ENCODE data around the gene KRIT1. TPM values are rescaled to one million over a fixed set of nuclear protein-coding genes. Genes with fewer than 3 reads are reported as not detected.
A peak's percentile ranks its signal among the peaks of the same experiment; 100 is the strongest.
"Not testable (repeated sequence)": the region's sequence is repeated elsewhere in the genome, so short reads cannot be mapped to it uniquely, and the experiment has no call there.

Gene KRIT1
- polyA plus RNA-seq, 4 donors: 12.7 to 53.8 (median 20.8) TPM

DNA sequence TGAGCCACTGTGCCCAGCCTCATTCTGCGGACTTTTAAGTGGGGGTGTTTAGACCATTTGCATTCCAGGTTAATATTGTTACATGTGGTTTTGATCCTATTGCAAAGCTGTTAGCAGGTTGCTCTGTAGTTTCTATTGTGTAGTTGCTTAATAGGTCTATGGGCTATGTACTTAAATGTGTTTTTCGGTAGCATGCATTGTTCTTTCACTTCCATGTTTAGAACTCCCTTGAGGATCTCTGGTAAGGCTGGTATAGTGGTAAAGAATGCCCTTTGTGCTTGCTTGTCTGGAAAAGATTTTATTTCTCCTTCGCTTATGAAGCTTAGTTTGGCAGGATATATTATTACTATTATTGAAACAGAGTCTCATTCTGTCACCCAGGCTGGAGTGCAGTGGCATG lies 53.4 kb downstream of the KRIT1 start:
- no peak for FAIRE-seq
- no peak overlapping the region for H3K4me3 ChIP-seq (ENCODE audit: low read depth in 1 of 3, low read length in 3 of 3)

DNA sequence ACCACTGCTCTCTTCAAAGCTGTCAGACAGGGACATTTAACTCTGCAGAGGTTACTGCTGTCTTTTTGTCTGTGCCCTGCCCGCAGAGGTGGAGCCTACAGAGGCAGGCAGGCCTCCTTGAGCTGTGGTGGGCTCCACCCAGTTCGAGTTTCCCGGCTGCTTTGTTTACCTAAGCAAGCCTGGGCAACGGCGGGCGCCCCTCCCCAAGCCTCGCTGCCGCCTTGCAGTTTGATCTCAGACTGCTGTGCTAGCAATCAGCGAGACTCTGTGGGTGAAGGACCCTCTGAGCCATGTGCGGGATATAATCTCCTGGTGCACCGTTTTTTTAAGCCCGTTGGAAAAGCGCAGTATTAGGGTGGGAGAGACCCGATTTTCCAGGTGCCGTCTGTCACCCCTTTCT lies 56.5 kb downstream of the KRIT1 start:
- 95 to 98% (median 97%) methylated on average over 10 to 15 of the region's 15 CpGs for WGBS, 3 donors
- not testable (repeated sequence) for FAIRE-seq

More for the DNA sequence above, 53.4 kb downstream of the KRIT1 start:
- Histone ChIP-seq H3K9me3 (ENCODE audit: control insufficient read depth in 2 of 2, insufficient read depth in 1 of 2, low read depth in 1 of 2, low read length in 1 of 2) (peaks cover 0 to 27% of the 10 kb centered on the region in 2 donors), H3K27me3 (ENCODE audit: control insufficient read depth in 3 of 3, insufficient read depth in 3 of 3, low read length in 3 of 3) (no peaks in the 10 kb centered on the region), H3K27ac (ENCODE audit: low read depth in 1 of 3, low read length in 2 of 3) (no peak overlapping the region), H3K36me3 (ENCODE audit: control insufficient read depth in 3 of 3, insufficient read depth in 2 of 3, low read depth in 1 of 3, low read length in 3 of 3) (no peaks in the 10 kb centered on the region), H3K4me1 (ENCODE audit: control insufficient read depth in 3 of 3, insufficient read depth in 2 of 3, low read depth in 1 of 3, low read length in 2 of 3) (no peaks in the 10 kb centered on the region)
- 93 to 97% (median 97%) methylated on average over 3 of the region's 3 CpGs for WGBS, 3 donors
- no peak for DNase-seq

DNA sequence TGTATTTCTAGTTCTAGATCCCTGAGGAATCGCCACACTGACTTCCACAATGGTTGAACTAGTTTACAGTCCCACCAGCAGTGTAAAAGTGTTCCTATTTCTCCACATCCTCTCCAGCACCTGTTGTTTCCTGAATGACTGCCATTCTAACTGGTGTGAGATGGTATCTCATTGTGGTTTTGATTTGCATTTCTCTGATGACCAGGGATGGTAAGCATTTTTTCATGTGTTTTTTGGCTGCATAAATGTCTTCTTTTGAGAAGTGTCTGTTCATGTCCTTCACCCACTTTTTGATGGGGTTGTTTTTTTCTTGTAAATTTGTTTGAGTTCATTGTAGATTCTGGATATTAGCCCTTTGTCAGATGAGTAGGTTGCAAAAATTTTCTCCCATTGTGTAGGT lies 61.4 kb downstream of the KRIT1 start:
- H3K9me3 ChIP-seq (ENCODE audit: control insufficient read depth in 2 of 2, insufficient read depth in 1 of 2, low read depth in 1 of 2, low read length in 1 of 2); H3K27me3 ChIP-seq (ENCODE audit: control insufficient read depth in 3 of 3, insufficient read depth in 3 of 3, low read length in 3 of 3); DNase-seq; H3K36me3 ChIP-seq (ENCODE audit: control insufficient read depth in 3 of 3, insufficient read depth in 2 of 3, low read depth in 1 of 3, low read length in 3 of 3); H3K4me1 ChIP-seq (ENCODE audit: control insufficient read depth in 3 of 3, insufficient read depth in 2 of 3, low read depth in 1 of 3, low read length in 2 of 3); H3K27ac ChIP-seq (ENCODE audit: low read depth in 1 of 3, low read length in 2 of 3); FAIRE-seq; H3K4me3 ChIP-seq (ENCODE audit: low read depth in 1 of 3, low read length in 3 of 3): not testable (repeated sequence)
- 70 to 100% (median 86%) methylated on average over 1 of the region's 1 CpG for WGBS, 3 donors

More for the DNA sequence above, 56.5 kb downstream of the KRIT1 start:
- H3K27ac ChIP-seq (ENCODE audit: low read depth in 1 of 3, low read length in 2 of 3); H3K4me3 ChIP-seq (ENCODE audit: low read depth in 1 of 3, low read length in 3 of 3); DNase-seq; H3K27me3 ChIP-seq (ENCODE audit: control insufficient read depth in 3 of 3, insufficient read depth in 3 of 3, low read length in 3 of 3); H3K4me1 ChIP-seq (ENCODE audit: control insufficient read depth in 3 of 3, insufficient read depth in 2 of 3, low read depth in 1 of 3, low read length in 2 of 3); H3K36me3 ChIP-seq (ENCODE audit: control insufficient read depth in 3 of 3, insufficient read depth in 2 of 3, low read depth in 1 of 3, low read length in 3 of 3): not testable (repeated sequence)
- peaks cover 0 to 27% of the 10 kb centered on the region in 2 donors for H3K9me3 ChIP-seq (ENCODE audit: control insufficient read depth in 2 of 2, insufficient read depth in 1 of 2, low read depth in 1 of 2, low read length in 1 of 2)

DNA sequence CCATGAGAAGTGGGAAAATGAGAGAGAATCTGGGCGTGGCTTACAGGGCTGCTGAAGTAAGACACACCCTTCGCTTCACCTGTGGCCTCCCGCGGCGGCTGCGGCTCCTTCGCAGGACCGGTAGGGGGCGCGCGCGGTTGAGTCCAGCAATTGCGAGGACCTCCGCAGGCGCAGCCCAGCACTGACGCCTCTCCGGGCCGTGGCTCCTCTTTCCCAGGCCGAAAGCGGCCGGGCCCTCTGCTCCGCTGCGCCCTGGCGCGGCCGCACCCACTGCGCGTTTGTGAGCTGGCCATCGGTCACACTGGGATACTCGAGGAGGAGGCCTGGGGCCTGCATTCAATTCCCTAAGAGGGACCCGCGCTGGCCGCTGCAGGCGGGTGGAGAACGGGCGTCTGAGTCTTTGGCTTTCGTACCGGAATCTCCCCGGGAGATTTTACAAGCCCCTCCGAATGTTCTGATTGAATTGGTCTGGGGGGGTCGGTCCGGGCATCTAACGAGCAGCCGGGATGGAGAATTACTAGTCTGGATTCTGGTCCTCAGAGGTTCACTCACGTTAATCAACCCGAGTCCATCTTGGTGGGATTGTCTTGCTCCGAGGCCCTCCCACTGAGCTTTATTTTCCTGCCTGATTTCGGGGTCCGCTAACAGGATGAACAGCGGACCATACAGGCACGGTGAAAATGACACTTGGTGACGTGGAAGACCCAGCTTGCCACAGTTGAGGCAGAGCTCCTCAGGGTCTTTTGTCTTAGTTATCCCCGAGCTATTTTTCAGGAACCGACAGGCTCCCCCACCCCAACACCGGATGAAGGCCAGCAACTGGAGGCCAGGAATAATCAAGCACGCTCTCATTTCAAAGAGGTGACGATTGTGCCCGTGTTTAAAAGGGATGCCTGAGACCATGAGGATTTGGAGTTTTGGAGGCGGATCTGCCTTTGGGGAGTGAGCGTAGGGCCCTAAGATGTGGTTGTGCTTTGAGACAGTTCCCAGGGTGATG lies 66.5 kb downstream of the KRIT1 start, which contains the start of gene LRRD1:
Gene LRRD1 (minus strand): TSS at position 215 of the 997 bp plus-strand sequence. CDS start 13,940 bp downstream, outside the sequence.
- Histone ChIP-seq H3K27ac (ENCODE audit: low read depth in 1 of 3, low read length in 2 of 3) (peak within 1 kb of the TSS in 2 of 3 donors; percentile 69 to 88), H3K27me3 (ENCODE audit: control insufficient read depth in 3 of 3, insufficient read depth in 3 of 3, low read length in 3 of 3) (no peaks in the 10 kb centered on the region), H3K4me3 (ENCODE audit: low read depth in 1 of 3, low read length in 3 of 3) (peak within 1 kb of the TSS; percentile 28 to 85 (median 57)), H3K9me3 (ENCODE audit: control insufficient read depth in 2 of 2, insufficient read depth in 1 of 2, low read depth in 1 of 2, low read length in 1 of 2) (no peaks in the 10 kb centered on the region), H3K4me1 (ENCODE audit: control insufficient read depth in 3 of 3, insufficient read depth in 2 of 3, low read depth in 1 of 3, low read length in 2 of 3) (peaks cover 0 to 9% (median 0%) of the 10 kb centered on the region in 3 donors), H3K36me3 (ENCODE audit: control insufficient read depth in 3 of 3, insufficient read depth in 2 of 3, low read depth in 1 of 3, low read length in 3 of 3) (no peaks in the 10 kb centered on the region)
- DNase-seq: peak; percentile 90 to 95
- 9 to 13% (median 13%) methylated on average over 58 to 60 of the region's 60 CpGs for WGBS, 3 donors
- no peak for FAIRE-seq

DNA sequence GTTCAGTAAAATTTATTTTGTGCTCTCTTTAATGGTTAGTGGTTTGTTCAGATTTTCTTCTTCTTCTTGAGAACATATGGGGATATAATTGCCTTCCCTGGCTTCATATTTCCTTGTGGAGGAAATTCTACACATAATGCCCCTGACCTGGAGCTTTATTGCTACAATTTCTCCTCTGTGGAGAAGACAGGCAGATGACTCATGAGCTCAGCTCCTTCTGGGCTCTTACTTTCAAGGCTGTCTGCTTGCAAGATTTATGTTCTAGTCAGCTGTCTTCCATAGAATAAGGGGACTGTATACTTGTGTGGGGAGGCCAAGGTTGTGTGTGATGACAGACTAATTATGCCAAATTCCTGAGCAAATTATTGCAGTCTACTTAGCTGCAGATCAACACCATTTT lies 68.4 kb downstream of the KRIT1 start:
- Histone ChIP-seq H3K4me1 (ENCODE audit: control insufficient read depth in 3 of 3, insufficient read depth in 2 of 3, low read depth in 1 of 3, low read length in 2 of 3) (peaks cover 0 to 9% (median 0%) of the 10 kb centered on the region in 3 donors), H3K9me3 (ENCODE audit: control insufficient read depth in 2 of 2, insufficient read depth in 1 of 2, low read depth in 1 of 2, low read length in 1 of 2) (no peaks in the 10 kb centered on the region), H3K27me3 (ENCODE audit: control insufficient read depth in 3 of 3, insufficient read depth in 3 of 3, low read length in 3 of 3) (no peaks in the 10 kb centered on the region), H3K4me3 (ENCODE audit: low read depth in 1 of 3, low read length in 3 of 3) (no peak overlapping the region), H3K27ac (ENCODE audit: low read depth in 1 of 3, low read length in 2 of 3) (peak overlapping the region in 1 of 3 donors; percentile 38), H3K36me3 (ENCODE audit: control insufficient read depth in 3 of 3, insufficient read depth in 2 of 3, low read depth in 1 of 3, low read length in 3 of 3) (no peaks in the 10 kb centered on the region)
- FAIRE-seq (no peak), DNase-seq (peak in 1 of 2 donors; percentile 72)

DNA sequence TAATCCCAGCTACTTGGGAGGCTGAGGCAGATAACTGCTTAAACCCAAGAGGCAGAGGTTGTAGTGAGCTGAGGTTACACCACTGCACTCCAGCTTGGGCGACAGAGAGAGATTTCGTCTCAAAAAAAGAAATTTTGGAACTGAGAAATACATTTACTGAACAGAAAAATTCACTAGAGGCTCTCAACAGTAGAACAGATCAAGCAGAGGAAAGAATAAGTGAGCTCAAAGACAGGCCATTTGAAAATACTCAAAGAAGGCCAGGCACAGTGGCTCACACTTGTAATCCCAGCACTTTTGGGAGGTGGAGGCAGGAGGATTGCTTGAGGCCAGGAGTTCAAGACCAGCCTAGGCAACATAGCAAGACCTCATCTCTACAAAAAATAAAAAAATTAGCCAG lies 76.2 kb downstream of the KRIT1 start:
- 80 to 90% (median 84%) methylated on average over 2 of the region's 2 CpGs for WGBS, 3 donors
- FAIRE-seq; DNase-seq; H3K4me3 ChIP-seq (ENCODE audit: low read depth in 1 of 3, low read length in 3 of 3); H3K27me3 ChIP-seq (ENCODE audit: control insufficient read depth in 3 of 3, insufficient read depth in 3 of 3, low read length in 3 of 3); H3K27ac ChIP-seq (ENCODE audit: low read depth in 1 of 3, low read length in 2 of 3); H3K36me3 ChIP-seq (ENCODE audit: control insufficient read depth in 3 of 3, insufficient read depth in 2 of 3, low read depth in 1 of 3, low read length in 3 of 3); H3K4me1 ChIP-seq (ENCODE audit: control insufficient read depth in 3 of 3, insufficient read depth in 2 of 3, low read depth in 1 of 3, low read length in 2 of 3): not testable (repeated sequence)
- peaks cover 0 to 11% of the 10 kb centered on the region in 2 donors for H3K9me3 ChIP-seq (ENCODE audit: control insufficient read depth in 2 of 2, insufficient read depth in 1 of 2, low read depth in 1 of 2, low read length in 1 of 2)

DNA sequence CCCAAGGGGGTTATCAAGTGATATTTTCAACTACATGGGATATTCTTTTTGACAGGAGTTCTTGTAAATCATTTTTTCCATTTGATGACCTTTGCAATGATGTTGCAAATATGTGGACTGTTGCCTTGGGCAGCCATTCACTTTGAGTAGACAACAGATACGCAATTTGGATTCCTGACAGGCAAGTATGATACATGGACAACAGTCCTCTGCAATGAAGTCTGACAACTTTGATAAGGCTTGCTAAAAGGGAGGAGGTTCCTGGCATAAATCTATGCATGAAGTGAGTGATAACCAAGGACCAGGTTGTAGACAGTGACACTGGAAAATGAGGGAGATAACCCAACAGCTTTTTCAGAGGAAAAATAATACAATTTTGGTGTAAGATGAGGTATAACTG lies 84.4 kb downstream of the KRIT1 start:
- Histone ChIP-seq H3K27me3 (ENCODE audit: control insufficient read depth in 3 of 3, insufficient read depth in 3 of 3, low read length in 3 of 3) (no peaks in the 10 kb centered on the region), H3K36me3 (ENCODE audit: control insufficient read depth in 3 of 3, insufficient read depth in 2 of 3, low read depth in 1 of 3, low read length in 3 of 3) (no peaks in the 10 kb centered on the region), H3K9me3 (ENCODE audit: control insufficient read depth in 2 of 2, insufficient read depth in 1 of 2, low read depth in 1 of 2, low read length in 1 of 2) (no peaks in the 10 kb centered on the region), H3K4me1 (ENCODE audit: control insufficient read depth in 3 of 3, insufficient read depth in 2 of 3, low read depth in 1 of 3, low read length in 2 of 3) (no peaks in the 10 kb centered on the region), H3K27ac (ENCODE audit: low read depth in 1 of 3, low read length in 2 of 3) (no peak overlapping the region), H3K4me3 (ENCODE audit: low read depth in 1 of 3, low read length in 3 of 3) (no peak overlapping the region)
- FAIRE-seq (no peak), DNase-seq (no peak)
- 80 to 94% (median 85%) methylated on average over 1 of the region's 1 CpG for WGBS, 3 donors

DNA sequence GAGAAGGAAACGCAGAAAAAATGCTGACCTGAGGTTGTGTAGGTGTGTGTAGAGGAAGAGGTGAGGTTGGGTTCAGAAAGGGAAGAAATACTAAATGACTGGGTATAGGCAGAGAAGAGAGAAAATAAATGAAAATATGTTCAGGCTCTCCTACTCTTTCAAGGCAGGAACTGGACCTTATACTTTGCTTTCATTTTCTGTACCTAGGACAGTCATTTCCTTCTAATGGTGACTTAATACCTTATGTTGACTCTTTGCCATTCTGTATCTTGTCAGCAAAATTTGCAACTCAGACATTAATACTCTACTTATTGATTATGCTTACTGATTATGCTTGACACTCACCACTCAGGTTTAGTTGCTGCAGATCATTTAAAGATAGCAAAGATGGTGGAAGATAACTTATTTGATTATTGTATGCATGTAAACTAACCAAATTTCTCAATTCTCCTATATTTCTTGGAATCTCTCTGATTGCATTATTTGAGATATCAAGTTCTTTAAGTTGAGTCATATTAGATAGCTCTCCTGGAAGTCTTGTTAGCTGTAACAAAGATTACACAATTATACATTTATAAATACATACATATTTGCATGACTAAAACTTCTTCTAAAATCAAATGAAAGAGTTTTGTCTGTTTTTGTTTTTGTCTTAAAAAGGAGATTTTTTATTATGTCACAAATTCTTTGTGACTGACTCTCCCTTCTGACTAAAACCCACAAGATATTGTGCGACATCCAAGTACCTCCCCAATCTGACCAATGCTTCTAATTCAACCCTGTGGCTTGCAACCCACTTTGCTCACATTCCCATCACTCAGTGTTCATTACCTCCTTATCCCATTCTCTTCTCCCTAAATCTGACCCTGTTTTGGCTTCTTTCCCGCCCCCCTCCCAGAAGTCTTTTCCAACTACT lies 86.8 kb downstream of the KRIT1 start:
- Histone ChIP-seq H3K4me3 (ENCODE audit: low read depth in 1 of 3, low read length in 3 of 3) (no peak overlapping the region), H3K4me1 (ENCODE audit: control insufficient read depth in 3 of 3, insufficient read depth in 2 of 3, low read depth in 1 of 3, low read length in 2 of 3) (no peaks in the 10 kb centered on the region), H3K9me3 (ENCODE audit: control insufficient read depth in 2 of 2, insufficient read depth in 1 of 2, low read depth in 1 of 2, low read length in 1 of 2) (no peaks in the 10 kb centered on the region), H3K36me3 (ENCODE audit: control insufficient read depth in 3 of 3, insufficient read depth in 2 of 3, low read depth in 1 of 3, low read length in 3 of 3) (no peaks in the 10 kb centered on the region), H3K27ac (ENCODE audit: low read depth in 1 of 3, low read length in 2 of 3) (no peak overlapping the region), H3K27me3 (ENCODE audit: control insufficient read depth in 3 of 3, insufficient read depth in 3 of 3, low read length in 3 of 3) (no peaks in the 10 kb centered on the region)
- FAIRE-seq: no peak
- peak in 1 of 2 donors; percentile 20 for DNase-seq
- 88 to 93% (median 92%) methylated on average over 3 of the region's 3 CpGs for WGBS, 3 donors
